Adrenal gland (tissue), 12 donors: ENCODE data around the gene GMDS. TPM values are rescaled to one million over a fixed set of nuclear protein-coding genes. Genes with fewer than 3 reads are reported as not detected.

Experiments
- DNase-seq, 7 donors: peaks; one replicate each; pipeline ENCODE4 v3.0.0-alpha.2; 2019 to 2020
- H3K27ac ChIP-seq, 5 donors: fragments of 200-600 bp; sonication (generic) in 4 of 5; 1 replicate in 3 of 5; 2 replicates in 2 of 5; pipeline versions ENCODE4 v1.5.1 to v1.8.0; 2016 to 2020; ENCODE audit warnings: mild to moderate bottlenecking in 1 of 5
- H3K27me3 ChIP-seq: fragments of 200-600 bp; 2 replicates; pipeline ENCODE4 v1.8.0; 2021
- H3K36me3 ChIP-seq, 2 donors: fragments of 200-600 bp; replicated peaks in 1 of 2; 1 replicate in 1 of 2; 2 replicates in 1 of 2; pipeline versions ENCODE4 v1.5.1 to v1.8.0; 2018 to 2022
- H3K4me1 ChIP-seq, 2 donors: fragments of 200-600 bp; replicated peaks in 1 of 2; 1 replicate in 1 of 2; 2 replicates in 1 of 2; pipeline versions ENCODE4 v1.5.1 to v1.8.0; 2018 to 2021
- H3K4me3 ChIP-seq, 4 donors: fragments of 200-600 bp; sonication (generic) in 3 of 4; one replicate each; pipeline ENCODE4 v1.5.1; 2016 to 2018
- H3K9me3 ChIP-seq, 3 donors: fragments of 200-600 bp; sonication (generic) in 1 of 3; replicated peaks in 1 of 3; 1 replicate in 2 of 3; 2 replicates in 1 of 3; pipeline versions ENCODE4 v1.5.1 to v1.8.0; 2016 to 2021
- POLR2A ChIP-seq, 2 donors: fragments of 450-650 bp; IDR thresholded peaks; one replicate each; pipeline ENCODE4 v1.6.1; 2017; ENCODE audit warnings: antibody characterized with exemption in 2 of 2, mild to moderate bottlenecking in 2 of 2, moderate library complexity in 1 of 2
- WGBS, 4 donors: extraction: QIAGEN DNeasy Blood & Tissue Kit in 2 of 4; methylation state at CpG; one replicate each; pipeline versions ENCODE4 v1.1.5 to v1.1.7; 2013 to 2017; 5-methylcytosine and 5-hydroxymethylcytosine counted together
- intact Hi-C, 2 donors: fragments of 100-400 bp; cut with DNase I; formaldehyde crosslinking; loops; one replicate each; pipeline versions ENCODE4 v1.14.1 to v1.15.0; 2022 to 2023
- polyA plus RNA-seq, 3 donors: library from polyadenylated mRNA; stranded (reverse); fragments of 200-250 nt in 2 of 3; fragments of 350-450 nt in 1 of 3; fragmentation: Illumina TruSeq in 1 of 3; extraction: RNeasy Lipid Tissue Mini Kit (QIAGEN cat#74804) in 1 of 3; gene quantifications; one replicate each; pipeline ENCODE4 v1.2.3, GENCODE V29; 2013 to 2014
- total RNA-seq, 9 donors: library from RNA; depleted of rRNA in 4 of 9; stranded (reverse); fragments of >200 nt in 4 of 9; fragments of 120-200 nt in 1 of 9; fragmentation: NEBNext Ultra II Directional in 1 of 9; extraction: Animal tissue kit (Norgen Biotek cat#: 25700) in 1 of 9; gene quantifications; one replicate each; pipeline versions ENCODE4 v1.1.0 to v1.2.4, GENCODE V29; 2013 to 2023
- TF ChIP-seq, protein P1 (sequence below), 6 experiments: fragments of 450-650 bp in 4 of 6; fragments of 200-600 bp in 2 of 6; sonication (generic) in 1 of 6; IDR thresholded peaks; 1 replicate in 5 of 6; 2 replicates in 1 of 6; pipeline versions ENCODE4 v1.5.1 to v1.8.0; 2016 to 2021; ENCODE audit warnings: antibody characterized with exemption in 6 of 6, mild to moderate bottlenecking in 2 of 6, moderate library complexity in 1 of 6
- donor health status: healthy with polysubstance abuse.
- donor health status: Bipolar disorder and iron deficiency.
- donor health status: DM: yes; HTN: yes; CAD: no.
- donor health status: DM: no; HTN: no; CAD: no.
- donor health status: DM: no; HTN: no; CAD: no.
- donor health status: DM: yes; HTN: yes; CAD: no.

The GMDS gene
- total and polyA plus RNA-seq, 12 donors = 8.5 to 39.2 (median 15.2) TPM

DNA sequence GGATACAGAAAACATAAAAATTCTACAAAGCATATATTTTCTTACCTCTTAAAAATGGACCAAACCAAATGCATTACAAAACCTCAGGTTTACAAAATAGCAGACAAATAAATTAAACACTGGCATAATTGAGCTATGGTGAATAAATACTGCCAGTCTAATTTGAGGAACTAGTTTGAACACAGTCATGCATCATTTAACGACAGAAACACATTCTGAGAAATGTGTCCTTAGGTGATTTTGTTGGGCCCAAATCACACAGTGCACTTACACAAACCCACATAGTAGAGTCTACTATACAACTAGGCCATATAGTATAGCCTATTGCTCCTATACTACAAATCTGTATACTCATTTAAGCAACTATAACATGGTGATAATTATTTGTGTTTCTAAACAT is 420.1 kb downstream of the GMDS start:
- no peak overlapping the region for H3K27ac ChIP-seq
- no peaks in the 10 kb centered on the region for H3K36me3 ChIP-seq
- no peak for TF ChIP-seq POLR2A (IDR thresholded peaks at IDR 0.05)
- TF ChIP-seq, protein P1, sequence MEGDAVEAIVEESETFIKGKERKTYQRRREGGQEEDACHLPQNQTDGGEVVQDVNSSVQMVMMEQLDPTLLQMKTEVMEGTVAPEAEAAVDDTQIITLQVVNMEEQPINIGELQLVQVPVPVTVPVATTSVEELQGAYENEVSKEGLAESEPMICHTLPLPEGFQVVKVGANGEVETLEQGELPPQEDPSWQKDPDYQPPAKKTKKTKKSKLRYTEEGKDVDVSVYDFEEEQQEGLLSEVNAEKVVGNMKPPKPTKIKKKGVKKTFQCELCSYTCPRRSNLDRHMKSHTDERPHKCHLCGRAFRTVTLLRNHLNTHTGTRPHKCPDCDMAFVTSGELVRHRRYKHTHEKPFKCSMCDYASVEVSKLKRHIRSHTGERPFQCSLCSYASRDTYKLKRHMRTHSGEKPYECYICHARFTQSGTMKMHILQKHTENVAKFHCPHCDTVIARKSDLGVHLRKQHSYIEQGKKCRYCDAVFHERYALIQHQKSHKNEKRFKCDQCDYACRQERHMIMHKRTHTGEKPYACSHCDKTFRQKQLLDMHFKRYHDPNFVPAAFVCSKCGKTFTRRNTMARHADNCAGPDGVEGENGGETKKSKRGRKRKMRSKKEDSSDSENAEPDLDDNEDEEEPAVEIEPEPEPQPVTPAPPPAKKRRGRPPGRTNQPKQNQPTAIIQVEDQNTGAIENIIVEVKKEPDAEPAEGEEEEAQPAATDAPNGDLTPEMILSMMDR (IDR thresholded peaks at IDR 0.05) = no peak
- WGBS, 4 donors = 78 to 85% (median 82%) methylated on average over 1 of the region's 1 CpG
- no peak for DNase-seq
- peaks cover 0 to 13% (median 11%) of the 10 kb centered on the region in 3 donors for H3K9me3 ChIP-seq
- no peaks in the 10 kb centered on the region for H3K27me3 ChIP-seq
- no peak overlapping the region for H3K4me3 ChIP-seq
- intact Hi-C loops = no loop called here
- no peaks in the 10 kb centered on the region for H3K4me1 ChIP-seq

DNA sequence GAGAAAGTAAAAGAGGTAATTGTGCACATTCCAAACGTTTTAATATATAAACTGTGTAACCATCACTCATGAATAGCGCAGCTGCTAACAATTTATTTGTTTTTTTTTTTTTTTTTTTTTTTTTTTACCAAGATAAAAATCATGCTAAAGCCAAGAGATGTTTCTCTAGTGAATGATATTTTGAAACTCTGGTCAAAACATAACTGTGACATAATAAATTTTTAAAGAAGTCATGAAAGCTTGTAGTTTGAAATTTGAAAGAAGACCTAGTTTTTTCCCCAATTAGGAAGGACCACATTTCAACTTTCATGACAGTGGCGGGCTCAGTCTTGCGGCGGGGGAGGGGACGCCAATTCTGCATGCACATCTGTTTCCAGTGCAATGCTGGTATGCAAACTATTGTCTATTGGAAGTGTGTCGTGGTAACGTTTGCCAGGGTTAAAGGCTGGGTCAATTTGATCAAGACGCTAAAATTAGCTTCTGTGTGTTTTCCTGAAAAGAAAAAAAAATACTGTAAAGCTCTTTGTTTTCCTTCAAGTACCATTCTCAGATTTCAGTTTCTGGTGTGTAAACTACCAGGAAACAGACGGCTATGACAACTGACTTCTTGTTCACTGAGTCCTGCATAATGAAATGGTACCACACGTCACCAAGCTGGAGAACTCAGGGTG is 423.8 kb downstream of the GMDS start:
- 43 to 49% (median 46%) methylated on average over 11 of the region's 11 CpGs for WGBS, 4 donors
- peak overlapping the region in 2 of 5 donors; percentile 47 to 79 for H3K27ac ChIP-seq
- peak in 3 of 7 donors; percentile 6 to 61 (median 23) for DNase-seq
- no peaks in the 10 kb centered on the region for H3K36me3 ChIP-seq
- no peaks in the 10 kb centered on the region for H3K9me3 ChIP-seq
- H3K4me1 ChIP-seq = no peaks in the 10 kb centered on the region
- no peaks in the 10 kb centered on the region for H3K27me3 ChIP-seq
- no peak overlapping the region for H3K4me3 ChIP-seq
- intact Hi-C loops = no loop called here
- TF ChIP-seq POLR2A (IDR thresholded peaks at IDR 0.05) = no peak
- TF ChIP-seq, protein P1 (IDR thresholded peaks at IDR 0.05) = no peak

DNA sequence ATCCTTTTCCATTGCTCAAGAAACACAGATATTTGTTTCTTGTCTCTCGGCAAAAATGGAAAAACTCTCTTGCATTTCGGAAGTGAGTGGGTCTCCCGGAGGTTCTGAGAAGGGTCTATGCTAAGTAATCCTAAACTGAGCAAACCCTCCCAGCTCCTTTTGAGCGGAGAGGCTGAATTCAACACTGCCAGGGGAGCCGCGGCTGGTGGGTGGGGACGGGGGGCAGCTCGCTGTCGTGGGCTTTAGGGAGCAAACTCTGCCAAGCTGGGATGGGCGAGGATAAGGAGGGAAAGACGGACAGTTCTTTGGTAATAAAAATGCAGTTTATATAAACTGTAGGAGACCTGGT is 424.3 kb downstream of the GMDS start:
- H3K4me3 ChIP-seq = peak overlapping the region in 1 of 4 donors; percentile 25
- H3K4me1 ChIP-seq = no peaks in the 10 kb centered on the region
- WGBS, 4 donors = 63 to 67% (median 65%) methylated on average over 11 of the region's 11 CpGs
- H3K27ac ChIP-seq = peak overlapping the region in 2 of 5 donors; percentile 47 to 79
- TF ChIP-seq, protein P1 (IDR thresholded peaks at IDR 0.05) = no peak
- TF ChIP-seq POLR2A (IDR thresholded peaks at IDR 0.05) = no peak
- no peaks in the 10 kb centered on the region for H3K36me3 ChIP-seq
- intact Hi-C loops = no loop called here
- no peaks in the 10 kb centered on the region for H3K9me3 ChIP-seq
- no peak for DNase-seq
- H3K27me3 ChIP-seq = no peaks in the 10 kb centered on the region

DNA sequence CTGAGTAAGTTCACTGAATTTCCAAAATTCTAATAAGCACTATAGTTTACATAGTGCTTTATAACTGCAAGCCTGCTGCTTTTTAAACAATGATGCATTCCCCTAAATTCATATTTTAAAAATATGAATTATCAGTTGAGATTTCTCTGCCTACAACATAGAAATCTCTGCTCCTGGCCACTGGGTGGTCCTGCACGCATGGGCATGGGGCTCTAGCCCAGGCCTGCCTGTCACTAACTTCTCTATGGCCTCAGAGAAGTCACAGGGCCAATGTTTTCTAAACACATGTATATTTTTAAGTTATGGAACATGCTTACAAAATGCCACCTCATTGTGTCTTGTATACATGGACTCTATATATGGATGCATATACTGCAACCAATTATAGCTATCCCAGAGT is 424.7 kb downstream of the GMDS start:
- Histone ChIP-seq H3K27me3 (no peaks in the 10 kb centered on the region), H3K4me1 (no peaks in the 10 kb centered on the region), H3K9me3 (no peaks in the 10 kb centered on the region), H3K4me3 (peak overlapping the region in 1 of 4 donors; percentile 25), H3K36me3 (no peaks in the 10 kb centered on the region), H3K27ac (peak overlapping the region in 2 of 5 donors; percentile 47 to 79)
- intact Hi-C loops = no loop called here
- TF ChIP-seq POLR2A (IDR thresholded peaks at IDR 0.05) = no peak
- 84 to 90% (median 89%) methylated on average over 1 of the region's 1 CpG for WGBS, 4 donors
- no peak for DNase-seq

DNA sequence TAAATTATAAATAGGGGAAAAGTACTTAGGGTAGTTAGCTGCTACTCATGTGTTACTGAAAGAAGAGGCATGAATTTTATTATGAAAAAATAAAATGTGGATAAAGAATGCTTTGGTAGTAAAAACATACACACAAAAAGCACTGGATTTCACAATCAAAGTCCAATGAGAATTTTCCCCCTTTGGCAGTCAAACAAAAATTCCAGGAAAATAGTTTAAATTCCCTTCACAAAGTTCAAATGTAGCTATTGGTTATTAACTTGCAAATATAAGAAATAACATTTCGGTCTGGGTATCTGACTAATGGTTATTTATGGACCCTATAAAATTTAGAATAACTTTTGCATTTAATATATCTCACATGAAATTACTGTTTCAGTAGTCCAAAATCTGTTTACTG is 425.2 kb downstream of the GMDS start:
- Histone ChIP-seq H3K4me1 (no peaks in the 10 kb centered on the region), H3K9me3 (no peaks in the 10 kb centered on the region), H3K36me3 (no peaks in the 10 kb centered on the region), H3K27ac (no peak overlapping the region), H3K4me3 (no peak overlapping the region), H3K27me3 (no peaks in the 10 kb centered on the region)
- whole genome bisulfite sequencing, 4 donors = 66 to 77% (median 71%) methylated on average over 1 of the region's 1 CpG
- TF ChIP-seq, protein P1 (IDR thresholded peaks at IDR 0.05) = no peak
- TF ChIP-seq POLR2A (IDR thresholded peaks at IDR 0.05) = no peak
- intact Hi-C loops = no loop called here
- no peak for DNase-seq
